Mesodermal cell (in vitro differentiated cells): ENCODE data around the gene MAML3.

Source experiments
- H3K27ac ChIP-seq: 2 replicates; pipeline ENCODE4 v1.7.0; 2013; ENCODE audit warnings: mild to moderate bottlenecking, low read depth, low read length, moderate library complexity; ENCODE audit not compliant: severe bottlenecking
- H3K36me3 ChIP-seq: 2 replicates; pipeline ENCODE4 v1.7.1; 2013; ENCODE audit warnings: mild to moderate bottlenecking, low read length, moderate library complexity; ENCODE audit not compliant: control insufficient read depth, insufficient read depth
- H3K4me1 ChIP-seq: one replicate; pipeline ENCODE4 v1.7.1; 2013; ENCODE audit warnings: mild to moderate bottlenecking, low read length; ENCODE audit not compliant: insufficient read depth, control insufficient read depth, poor library complexity, severe bottlenecking
- H3K4me3 ChIP-seq: 2 replicates; pipeline ENCODE4 v1.7.0; 2013; ENCODE audit warnings: low read length, control low read depth, mild to moderate bottlenecking; ENCODE audit not compliant: insufficient read depth, poor library complexity, severe bottlenecking; ENCODE audit errors: extremely low read depth
- H3K9me3 ChIP-seq: 2 replicates; pipeline ENCODE4 v1.7.1; 2013; ENCODE audit warnings: mild to moderate bottlenecking, low read length, moderate library complexity; ENCODE audit not compliant: control insufficient read depth
- WGBS, 2 experiments: methylation state at CpG; one replicate each; pipeline ENCODE4 v1.1.5; 2013; ENCODE audit warnings: missing lambda C conversion rate in 2 of 2; ENCODE audit not compliant: insufficient coverage in 2 of 2; 5-methylcytosine and 5-hydroxymethylcytosine counted together

Gene MAML3

DNA sequence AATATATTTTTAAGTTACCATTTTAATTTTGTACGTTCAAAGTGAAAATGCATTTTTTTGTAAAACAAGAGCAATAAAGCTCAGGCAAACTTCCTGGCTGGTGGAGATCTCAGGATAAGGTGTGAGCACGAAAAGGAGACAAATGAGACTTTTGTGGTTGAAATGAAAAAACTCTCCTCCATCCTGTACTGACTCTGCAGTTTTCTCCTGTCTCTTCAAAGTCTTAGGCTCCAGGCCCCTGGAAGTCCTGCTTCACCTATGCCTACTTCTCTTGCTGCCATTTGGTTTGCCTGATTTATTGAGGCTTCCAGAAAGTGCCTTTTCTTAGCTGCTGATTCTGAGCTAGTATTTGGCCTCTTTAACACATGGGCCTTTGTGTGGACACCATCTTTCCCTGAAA, 77.7 kb downstream of the MAML3 start:
- Histone ChIP-seq H3K36me3 (peaks cover 4% of the 10 kb centered on the region), H3K4me3 (no peak overlapping the region), H3K27ac (no peak overlapping the region), H3K9me3 (no peaks in the 10 kb centered on the region), H3K4me1 (peaks cover 40% of the 10 kb centered on the region)
- WGBS, 2 experiments: no CpG with 5 or more reads among the region's 2 CpGs

DNA sequence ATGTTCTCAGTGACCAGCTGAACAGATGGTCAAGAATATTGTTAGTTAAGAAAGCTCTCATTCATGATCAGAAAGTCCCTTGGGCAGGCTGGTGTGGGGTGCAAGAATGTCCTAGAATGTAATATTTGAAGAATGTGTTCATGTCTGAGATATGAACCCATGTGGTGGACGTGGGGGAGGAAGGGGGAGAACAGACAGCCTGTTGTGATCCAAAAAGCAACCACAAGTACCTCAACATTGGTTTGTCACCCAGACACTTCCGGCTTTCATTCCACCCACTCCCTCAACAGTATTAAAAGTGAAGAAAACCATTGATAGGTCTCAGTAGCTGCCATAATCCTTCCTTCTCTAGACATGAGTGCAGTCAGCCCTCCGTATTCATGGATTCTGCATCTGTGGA, 82.2 kb downstream of the MAML3 start:
- Histone ChIP-seq H3K4me3 (no peak overlapping the region), H3K4me1 (peaks cover 29% of the 10 kb centered on the region), H3K9me3 (no peaks in the 10 kb centered on the region), H3K27ac (no peak overlapping the region), H3K36me3 (peaks cover 4% of the 10 kb centered on the region)
- WGBS, 2 experiments: 67 to 83% methylated on average over 1 of the region's 3 CpGs

DNA sequence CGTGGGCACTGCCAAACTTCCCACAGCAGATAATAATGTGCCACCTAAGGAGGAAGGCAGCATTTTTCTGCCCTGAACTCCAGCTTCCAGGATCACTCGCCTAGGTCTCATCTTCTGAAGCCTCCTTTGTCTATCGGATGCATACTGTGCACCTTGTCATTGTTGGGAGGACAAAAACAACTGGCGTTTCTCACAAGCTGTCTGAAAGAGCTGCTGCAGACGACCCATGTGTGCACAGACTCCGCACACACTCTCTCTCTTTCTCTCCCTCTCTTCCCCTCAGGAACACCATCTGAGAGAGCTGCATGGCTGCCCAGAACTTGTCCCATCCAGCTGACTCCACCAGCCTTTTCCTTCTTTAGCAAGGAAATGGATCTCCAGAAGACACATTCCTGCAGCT, 83.0 kb downstream of the MAML3 start:
- peaks cover 4% of the 10 kb centered on the region for H3K36me3 ChIP-seq
- 85 to 94% methylated on average over 6 of the region's 6 CpGs for WGBS, 2 experiments
- no peak overlapping the region for H3K4me3 ChIP-seq
- H3K4me1 ChIP-seq: peaks cover 31% of the 10 kb centered on the region
- H3K9me3 ChIP-seq: no peaks in the 10 kb centered on the region
- no peak overlapping the region for H3K27ac ChIP-seq

DNA sequence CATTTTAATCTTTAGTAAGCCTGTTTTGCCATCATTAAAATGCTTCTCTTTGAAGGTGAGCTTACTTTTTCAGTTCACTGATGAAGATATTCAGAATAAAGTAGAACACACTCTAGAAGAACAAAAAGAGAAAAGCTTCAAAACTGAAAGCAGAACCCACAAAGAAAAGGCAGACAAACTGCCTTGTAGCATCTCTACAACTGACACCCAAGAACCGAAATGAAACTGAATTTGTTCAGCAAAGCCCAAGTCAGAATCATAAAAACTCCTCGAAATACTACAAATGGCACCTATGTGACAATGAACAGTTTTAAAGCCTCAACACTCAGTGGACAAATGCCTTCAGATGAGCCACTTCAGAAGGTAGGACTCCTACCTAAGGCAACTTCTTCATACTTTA, 83.6 kb downstream of the MAML3 start:
- H3K27ac ChIP-seq: no peak overlapping the region
- H3K36me3 ChIP-seq: peaks cover 4% of the 10 kb centered on the region
- peaks cover 37% of the 10 kb centered on the region for H3K4me1 ChIP-seq
- 84 to 91% methylated on average over 2 of the region's 2 CpGs for WGBS, 2 experiments
- H3K4me3 ChIP-seq: no peak overlapping the region
- no peaks in the 10 kb centered on the region for H3K9me3 ChIP-seq

DNA sequence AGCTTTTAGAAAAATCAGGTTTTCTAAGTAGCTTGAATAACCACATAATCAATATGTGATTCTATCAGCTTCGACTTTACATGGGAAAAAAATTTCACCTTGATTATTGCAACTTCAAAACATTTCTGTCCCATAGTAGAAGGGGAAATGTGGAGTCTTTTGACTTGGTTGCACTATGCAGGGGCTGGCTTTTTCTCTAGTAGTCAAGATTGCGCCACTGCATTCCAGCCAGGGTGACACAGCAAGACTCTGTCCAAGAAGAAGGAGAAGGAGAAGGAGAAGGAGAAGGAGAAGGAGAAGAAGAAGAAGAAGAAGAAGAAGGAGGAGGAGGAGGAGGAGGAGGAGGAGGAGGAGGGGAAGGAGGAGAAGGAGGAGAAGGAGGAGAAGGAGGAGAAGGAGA, 84.9 kb downstream of the MAML3 start:
- H3K4me1 ChIP-seq: peaks cover 50% of the 10 kb centered on the region
- peaks cover 4% of the 10 kb centered on the region for H3K36me3 ChIP-seq
- no peak overlapping the region for H3K27ac ChIP-seq
- no peaks in the 10 kb centered on the region for H3K9me3 ChIP-seq
- 86% methylated on average over 1 of the region's 2 CpGs; no CpG with 5 or more reads in 1 of the 2 experiments for WGBS, 2 experiments
- H3K4me3 ChIP-seq: no peak overlapping the region

DNA sequence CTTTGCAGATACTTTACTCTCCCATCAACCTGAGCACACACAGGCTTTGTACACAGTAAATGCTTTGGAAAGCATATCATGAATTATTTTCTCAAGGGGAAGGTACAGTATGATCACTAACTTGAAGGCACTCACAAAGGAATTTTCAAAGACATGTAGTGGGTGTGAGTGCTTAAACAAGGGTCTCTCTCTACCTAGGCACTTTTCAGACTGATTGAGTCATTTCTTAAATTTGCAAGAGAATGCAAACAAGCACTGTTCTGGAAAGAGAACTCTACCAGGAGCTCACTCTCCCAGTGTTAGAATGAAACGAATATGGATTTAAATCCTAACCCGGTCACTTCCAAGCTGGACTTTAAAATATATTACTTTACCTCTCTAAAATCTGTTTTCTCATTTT, 85.7 kb downstream of the MAML3 start:
- H3K36me3 ChIP-seq: no peaks in the 10 kb centered on the region
- 40% methylated on average over 1 of the region's 2 CpGs; no CpG with 5 or more reads in 1 of the 2 experiments for WGBS, 2 experiments
- H3K9me3 ChIP-seq: no peaks in the 10 kb centered on the region
- no peak overlapping the region for H3K4me3 ChIP-seq
- H3K4me1 ChIP-seq: peaks cover 51% of the 10 kb centered on the region
- H3K27ac ChIP-seq: no peak overlapping the region

DNA sequence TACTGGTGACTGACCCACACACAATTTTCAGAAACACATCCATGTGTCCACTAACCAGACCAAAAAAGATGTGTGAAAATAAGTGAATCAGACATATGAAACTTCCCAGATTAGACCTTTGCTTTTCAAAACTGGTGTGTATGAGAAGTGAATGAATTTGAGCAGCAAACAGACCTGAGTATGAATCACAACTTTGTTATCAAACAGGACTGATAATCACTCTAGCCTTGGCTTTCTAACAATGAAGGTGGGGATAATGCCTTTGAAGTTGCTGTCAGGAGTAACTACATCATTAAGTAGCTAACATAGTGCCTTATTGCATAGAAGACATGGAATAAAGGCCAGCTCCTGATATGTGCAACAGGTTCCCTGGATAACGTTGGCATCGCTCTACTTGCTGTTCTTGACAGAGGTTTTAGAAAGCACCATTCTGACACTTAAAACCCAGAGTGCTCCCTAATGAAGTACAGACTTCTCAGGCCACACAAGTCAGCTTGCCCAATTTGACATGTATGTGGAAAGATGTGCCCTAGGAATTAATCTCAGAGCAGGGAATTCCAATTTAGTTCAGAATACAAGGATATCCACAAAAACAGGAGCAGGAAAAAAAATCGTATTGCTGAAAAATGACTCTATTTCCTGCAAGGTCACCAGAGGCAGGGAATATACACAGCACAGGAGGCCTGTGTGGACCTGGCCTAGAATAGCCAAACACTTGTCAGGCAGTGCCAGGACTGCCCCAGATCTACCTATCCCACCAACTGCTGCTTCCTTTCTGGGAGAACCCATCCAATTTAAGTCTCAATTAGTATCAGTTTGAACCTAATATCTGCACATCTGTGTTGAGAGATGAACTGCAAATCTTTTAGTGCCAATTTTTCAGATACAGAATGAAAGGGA, 87.7 kb downstream of the MAML3 start:
- Histone ChIP-seq H3K36me3 (no peaks in the 10 kb centered on the region), H3K27ac (peak overlapping the region; percentile 64)
- 81 to 90% methylated on average over 3 of the region's 3 CpGs for whole genome bisulfite sequencing, 2 experiments

DNA sequence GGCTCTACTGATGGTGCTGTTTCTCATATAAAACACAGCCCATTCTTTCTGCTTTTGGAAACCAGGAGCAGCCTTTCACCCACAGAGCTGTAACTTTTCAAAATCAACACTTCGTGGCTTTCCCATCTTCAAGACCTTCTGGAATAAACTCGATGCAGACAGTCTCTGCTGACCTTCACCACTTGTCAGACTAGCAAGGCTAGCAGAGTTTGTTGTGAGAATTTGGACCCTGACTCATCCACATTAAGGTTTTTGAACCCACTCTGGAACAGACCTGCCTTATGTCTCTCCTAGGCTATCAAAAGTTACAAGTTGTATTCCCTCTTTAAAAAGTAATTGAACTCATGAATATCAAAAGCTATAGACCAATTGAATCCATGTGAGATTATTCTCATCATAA, 88.6 kb downstream of the MAML3 start:
- 74 to 85% methylated on average over 2 of the region's 2 CpGs for WGBS, 2 experiments
- peak overlapping the region; percentile 64 for H3K27ac ChIP-seq

More for the DNA sequence above, 87.7 kb downstream of the MAML3 start:
- Histone ChIP-seq H3K4me1 (peaks cover 57% of the 10 kb centered on the region), H3K4me3 (no peak overlapping the region), H3K9me3 (no peaks in the 10 kb centered on the region)

DNA sequence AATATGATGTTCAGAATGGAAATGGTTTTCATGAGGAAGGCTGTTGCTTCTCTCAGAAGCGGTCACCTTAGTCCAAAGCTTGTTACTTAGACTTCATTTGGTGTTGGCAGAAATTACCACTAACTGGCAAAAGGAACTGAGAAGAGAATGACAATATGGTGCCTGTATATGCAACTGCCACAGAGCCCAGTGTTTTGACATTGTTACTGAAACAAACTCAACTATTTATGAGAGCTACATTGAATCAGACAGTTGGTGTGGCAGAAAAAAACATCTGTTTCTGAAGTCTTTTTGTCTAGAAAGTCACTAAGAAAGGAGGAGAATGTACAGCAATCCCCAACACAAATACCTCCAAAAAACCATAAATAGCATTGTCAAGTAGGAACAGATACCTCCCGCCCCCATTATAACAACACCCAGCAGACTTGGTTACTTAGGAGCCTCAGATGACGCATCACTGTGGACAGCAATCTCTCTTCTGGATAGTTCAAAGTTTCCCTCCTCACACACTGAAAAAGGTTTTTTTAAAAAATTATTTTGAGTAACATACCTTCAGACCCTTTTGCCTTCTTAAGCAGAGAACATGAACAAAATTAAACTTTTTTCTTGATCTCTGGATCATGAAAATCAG, 92.2 kb downstream of the MAML3 start:
- Histone ChIP-seq H3K9me3 (no peaks in the 10 kb centered on the region), H3K4me1 (peaks cover 61% of the 10 kb centered on the region), H3K27ac (peak overlapping the region; percentile 63), H3K4me3 (no peak overlapping the region), H3K36me3 (no peaks in the 10 kb centered on the region)
- WGBS, 2 experiments: 100% methylated on average over 2 to 3 of the region's 3 CpGs

More for the DNA sequence above, 88.6 kb downstream of the MAML3 start:
- H3K36me3 ChIP-seq: no peaks in the 10 kb centered on the region
- H3K4me1 ChIP-seq: peaks cover 64% of the 10 kb centered on the region
- no peak overlapping the region for H3K4me3 ChIP-seq
- no peaks in the 10 kb centered on the region for H3K9me3 ChIP-seq

DNA sequence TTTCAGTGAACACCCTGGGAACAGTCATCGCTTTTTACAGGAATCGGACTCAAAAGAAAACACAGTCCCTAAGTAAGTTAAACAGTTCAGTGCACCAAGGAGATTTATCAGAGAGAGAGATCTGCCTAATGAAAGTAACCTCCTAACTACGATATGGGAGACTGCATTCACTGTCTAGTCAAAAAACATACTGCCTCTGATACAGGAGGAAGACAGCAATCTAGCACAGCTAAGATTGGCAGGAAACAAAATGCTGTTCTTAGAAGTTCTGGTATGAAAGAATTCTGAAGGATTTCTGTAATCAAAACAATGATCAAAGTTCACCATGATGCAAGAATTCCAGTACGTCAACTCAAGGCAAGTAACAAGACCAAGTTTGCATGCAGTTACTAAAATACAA, 92.8 kb downstream of the MAML3 start:
- 97 to 100% methylated on average over 2 to 4 of the region's 4 CpGs for WGBS, 2 experiments
- no peak overlapping the region for H3K4me3 ChIP-seq
- H3K27ac ChIP-seq: peak overlapping the region; percentile 63
- peaks cover 55% of the 10 kb centered on the region for H3K4me1 ChIP-seq
- no peaks in the 10 kb centered on the region for H3K9me3 ChIP-seq
- H3K36me3 ChIP-seq: no peaks in the 10 kb centered on the region

DNA sequence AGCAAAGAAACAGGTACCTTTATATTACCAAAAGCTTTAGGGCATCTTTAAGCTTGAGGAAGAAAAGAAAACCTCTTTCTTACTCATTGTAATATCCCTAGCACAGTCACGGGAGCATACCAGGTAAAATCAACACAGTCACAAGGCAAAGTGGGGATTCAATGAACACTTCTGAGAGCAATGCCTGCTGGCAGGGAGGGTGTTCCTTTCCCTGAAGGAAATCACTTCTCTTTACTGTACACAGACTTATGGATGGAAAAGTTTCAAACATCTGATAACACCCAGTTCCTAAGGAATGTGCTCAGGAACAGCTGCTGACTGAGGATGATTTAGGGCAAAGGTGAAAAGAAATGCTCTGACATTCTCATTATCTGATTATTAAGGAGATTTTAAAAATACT, 94.8 kb downstream of the MAML3 start:
- Histone ChIP-seq H3K4me3 (no peak overlapping the region), H3K9me3 (no peaks in the 10 kb centered on the region), H3K27ac (peak overlapping the region; percentile 68), H3K36me3 (no peaks in the 10 kb centered on the region), H3K4me1 (peaks cover 52% of the 10 kb centered on the region)
- WGBS, 2 experiments: no CpG with 5 or more reads among the region's 1 CpG
